Measurements from ENCODE around the gene USP36. TPM values are rescaled to one million over a fixed set of nuclear protein-coding genes. Genes with fewer than 3 reads are reported as not detected.

Gene USP36
- total and polyA plus RNA-seq, 9 of the 15 experiments (the other 6 are each of a cell fraction or from before 2014, with no cell fraction given), result 6.4 to 72.8 (median 22.5) TPM

- TF ChIP-seq TFAP4 (CRISPR knock-in tag; IDR thresholded peaks at IDR 0.05; ENCODE audit: borderline replicate concordance) (peak; percentile 25; the same call in 1 of the 2 replicates), CREBBP (IDR thresholded peaks at IDR 0.05; ENCODE audit: low read depth, low read length) (no peak), ZFPM2 (CRISPR knock-in tag; IDR thresholded peaks at IDR 0.05) (no peak), ZBTB11 (CRISPR knock-in tag; IDR thresholded peaks at IDR 0.05) (no peak), YY1 (IDR thresholded peaks at IDR 0.05; ENCODE audit: borderline replicate concordance in 1 of 3, control insufficient read depth in 1 of 3, extremely low read depth in 1 of 3, insufficient read depth in 3 of 3, insufficient read length in 1 of 3, insufficient replicate concordance in 2 of 3, low read depth in 1 of 3, low read length in 2 of 3) (peak in 1 of 3 experiments; percentile 12), BRCA1 (IDR thresholded peaks at IDR 0.05) (no peak), BRCA1 (CRISPR knock-in tag; IDR thresholded peaks at IDR 0.05) (no peak), ATF1 (CRISPR knock-in tag; IDR thresholded peaks at IDR 0.05) (no peak), ATF1 (tag; IDR thresholded peaks at IDR 0.05) (0 out of 2 replicates have a peak, but pooled peaks have one; percentile 12), MTA3 (IDR thresholded peaks at IDR 0.05; ENCODE audit: borderline replicate concordance) (0 out of 2 replicates have a peak, but pooled peaks have one; percentile 48), CEBPG (CRISPR knock-in tag; IDR thresholded peaks at IDR 0.05) (no peak), CEBPG (tag; conservative IDR thresholded peaks at IDR 0.05 in 1 of 2, IDR thresholded peaks at IDR 0.05 in 1 of 2) (peak in 1 of 2 experiments; percentile 18; a peak in 1 of 4 replicates)
These were observed 12.1 kb upstream of the USP36 start (continued) for GRCh38 chr17:78852709-78853121.

Data from K562 (cell line).